ENCODE data around the gene STMP1.

Gene STMP1

DNA sequence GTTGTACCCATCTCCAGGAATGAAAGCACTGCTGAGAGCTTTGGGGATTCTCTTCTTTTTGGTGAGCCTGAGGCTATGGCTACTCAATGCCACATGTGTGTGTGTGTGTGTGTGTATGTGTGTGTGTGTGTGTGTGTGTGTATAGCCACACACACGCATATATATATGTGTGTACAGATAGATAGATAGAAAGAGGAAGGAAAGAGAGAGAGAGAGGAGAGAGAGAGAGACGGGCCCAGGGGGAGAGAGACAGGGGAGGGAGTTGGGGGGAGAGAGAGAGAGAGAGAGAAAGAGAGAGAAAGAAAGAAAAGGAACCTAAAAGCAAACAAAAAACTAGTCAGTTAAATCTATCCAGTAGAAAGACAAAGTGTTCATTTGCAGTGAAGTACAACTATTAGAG, 57.4 kb downstream of the STMP1 start:
- no peak for DNase-seq (ENCODE audit: low spot score)

DNA sequence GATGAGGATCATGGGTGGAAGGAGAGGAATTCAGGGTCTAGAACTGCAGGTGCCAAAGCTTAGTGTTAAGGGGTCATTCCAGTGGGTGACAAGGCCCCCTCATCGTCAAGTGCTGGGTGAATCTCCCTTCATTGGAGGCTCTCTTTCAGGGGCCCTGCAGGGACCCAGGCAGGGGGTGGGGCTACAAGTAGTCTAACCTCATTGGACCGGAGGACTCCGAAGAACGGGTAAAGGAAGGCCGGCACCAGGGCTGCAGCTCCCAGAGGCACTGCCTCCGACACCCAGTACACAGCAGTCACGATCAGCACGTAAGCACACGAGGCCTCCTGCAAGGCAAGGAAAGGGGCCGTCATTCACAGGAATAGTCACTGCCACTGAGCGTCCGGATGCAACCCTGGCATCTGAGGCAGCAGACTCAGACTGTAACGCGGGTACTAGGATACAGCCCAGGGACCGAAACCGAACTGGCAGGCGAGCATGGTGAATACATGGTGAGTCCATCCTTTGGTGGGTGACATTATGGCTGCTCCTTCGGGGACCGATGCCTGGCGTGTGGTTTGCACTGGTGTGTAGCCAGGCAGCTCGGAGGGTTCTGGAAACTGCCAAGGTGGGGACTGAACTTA, 59.0 kb downstream of the STMP1 start:
- no peak for DNase-seq (ENCODE audit: low spot score)

DNA sequence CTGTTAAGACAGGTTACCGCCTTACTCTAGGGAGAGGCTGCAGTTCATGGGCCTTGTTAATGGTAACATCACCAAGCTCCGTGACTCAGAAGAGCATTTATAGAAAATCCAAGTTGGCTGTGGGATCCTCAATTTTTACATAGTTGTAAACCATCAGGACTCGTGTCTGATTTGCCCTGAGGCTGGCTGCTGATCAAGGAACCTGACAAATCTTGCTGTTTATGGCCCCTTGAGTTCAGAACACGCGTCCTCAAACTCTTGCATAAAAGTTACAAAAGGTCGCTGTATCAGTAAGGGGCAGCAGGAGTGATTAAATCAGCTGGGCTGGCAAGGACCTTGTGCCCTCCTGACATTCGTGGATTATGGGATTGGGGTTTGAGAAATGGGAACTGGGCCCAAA, 61.1 kb downstream of the STMP1 start:
- no peak for DNase-seq (ENCODE audit: low spot score)
